Psoas muscle (tissue), 8 donors: ENCODE results near the gene CAMTA1. TPM values are rescaled to one million over a fixed set of nuclear protein-coding genes. Genes with fewer than 3 reads are reported as not detected.

Experiments
- ATAC-seq, 4 donors: fragments of 200-7000 bp; cut with Tn5 transposase; one replicate each; pipeline ENCODE4 v1.9.1; 2020; ENCODE audit warnings: moderate library complexity in 3 of 4, mild to moderate bottlenecking in 2 of 4
- DNase-seq, 2 donors: peaks; one replicate each; pipeline ENCODE4 v3.0.0-alpha.2; 2020
- H3K27ac ChIP-seq: fragments of 200-600 bp; one replicate; pipeline ENCODE4 v1.8.0; 2022
- H3K27me3 ChIP-seq, 3 donors: fragments of 200-600 bp in 1 of 3; one replicate each; pipeline versions ENCODE4 v1.6.1 to v1.8.0; 2013 to 2022; ENCODE audit warnings: low read length in 2 of 3, mild to moderate bottlenecking in 2 of 3, moderate library complexity in 1 of 3; ENCODE audit not compliant: insufficient read depth in 3 of 3
- H3K36me3 ChIP-seq, 2 donors: fragments of 200-600 bp in 1 of 2; one replicate each; pipeline versions ENCODE4 v1.6.1 to v1.8.0; 2013 to 2022; ENCODE audit warnings: low read depth in 1 of 2, mild to moderate bottlenecking in 1 of 2, moderate library complexity in 1 of 2; ENCODE audit not compliant: insufficient read depth in 1 of 2
- H3K4me1 ChIP-seq: fragments of 200-600 bp; one replicate; pipeline ENCODE4 v1.8.0; 2022
- H3K4me3 ChIP-seq: fragments of 200-600 bp; one replicate; pipeline ENCODE4 v1.8.0; 2022; ENCODE audit warnings: mild to moderate bottlenecking
- H3K9me3 ChIP-seq: fragments of 200-600 bp; one replicate; pipeline ENCODE4 v1.8.0; 2022
- WGBS, 3 donors: extraction: QIAGEN DNeasy Blood & Tissue Kit; methylation state at CpG; one replicate each; pipeline versions ENCODE4 v1.1.6 to v1.1.7; 2013; 5-methylcytosine and 5-hydroxymethylcytosine counted together
- intact Hi-C, 2 donors: fragments of 100-400 bp; cut with DNase I; formaldehyde crosslinking; loops; one replicate each; pipeline versions ENCODE4 v1.11.0 to v1.14.2; 2022
- polyA plus RNA-seq, 3 donors: library from polyadenylated mRNA; stranded (reverse); fragments of 200-250 nt; gene quantifications; one replicate each; pipeline ENCODE4 v1.2.3, GENCODE V29; 2013
- total RNA-seq, 4 donors: library from RNA; stranded (reverse); fragmentation: NEBNext Ultra II Directional in 2 of 4; extraction: Animal tissue kit (Norgen Biotek cat#: 25700) in 2 of 4; gene quantifications; one replicate each; pipeline versions ENCODE4 v1.2.1 to v1.2.4, GENCODE V29; 2021 to 2023
- TF ChIP-seq, protein P1 (sequence below): fragments of 200-600 bp; IDR thresholded peaks from one replicate; pipeline ENCODE4 v1.8.0; 2022; ENCODE audit warnings: antibody characterized with exemption
- donor health status: healthy with polysubstance abuse.
- donor health status: DM: no; HTN: no; CAD: no; lungs with moderate emphysema.
- donor health status: Bipolar disorder and iron deficiency.
- donor health status: healthy.
- donor health status: DM: yes; HTN: yes; CAD: no.
- donor health status: DM: no; HTN: no; CAD: no.
- donor health status: DM: no; HTN: no; CAD: no.
- donor health status: DM: yes; HTN: yes; CAD: no.

Gene CAMTA1
- total and polyA plus RNA-seq, 7 donors: 64.6 to 206 (median 76.5) TPM

DNA sequence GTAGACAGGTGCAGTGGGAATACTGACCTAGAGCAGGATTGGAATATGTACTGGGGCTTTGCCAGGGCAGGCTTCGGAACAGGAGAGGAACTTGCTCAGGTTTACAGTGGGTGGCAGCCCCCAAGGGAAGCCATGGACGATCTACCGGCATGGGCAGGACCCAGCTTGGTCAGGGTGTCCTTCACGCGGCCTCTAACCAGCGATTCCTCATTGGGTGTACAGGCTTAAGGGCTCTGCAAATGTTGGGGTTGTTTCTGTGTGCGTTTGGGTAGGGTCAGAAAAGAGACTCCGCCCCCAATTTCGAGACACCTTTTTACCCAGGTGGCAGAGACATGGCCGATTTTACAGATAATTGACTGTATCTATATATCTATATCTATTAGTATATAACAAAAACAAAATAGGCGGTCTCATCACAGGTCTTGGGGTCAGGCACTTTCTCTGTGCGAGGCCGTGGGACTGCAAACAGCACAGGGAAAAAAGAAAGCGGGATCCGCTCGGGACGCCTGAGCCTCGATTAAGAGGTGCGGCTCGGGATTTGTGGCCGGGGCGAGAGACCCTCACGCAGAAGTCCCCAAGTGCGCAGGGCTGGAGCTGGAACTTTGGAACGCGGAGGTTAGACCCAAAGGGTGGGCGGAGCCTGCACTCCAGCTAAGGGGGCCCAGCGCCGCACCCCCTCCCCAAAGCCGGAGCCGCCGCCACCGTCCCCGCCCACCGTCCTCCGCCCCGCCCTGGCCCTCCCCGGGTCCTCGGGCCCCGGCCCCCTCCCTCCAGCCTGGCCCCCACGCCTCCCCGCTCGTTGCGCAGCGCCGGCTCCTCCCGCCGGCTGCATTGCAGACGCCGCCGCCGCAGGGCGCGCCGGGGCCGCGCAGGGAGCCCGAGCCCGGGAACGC lies 918.3 kb downstream of the CAMTA1 start:
- 9 to 16% (median 11%) methylated on average over 32 to 60 of the region's 60 CpGs for WGBS, 3 donors
- DNase-seq: no peak
- TF ChIP-seq, protein P1, sequence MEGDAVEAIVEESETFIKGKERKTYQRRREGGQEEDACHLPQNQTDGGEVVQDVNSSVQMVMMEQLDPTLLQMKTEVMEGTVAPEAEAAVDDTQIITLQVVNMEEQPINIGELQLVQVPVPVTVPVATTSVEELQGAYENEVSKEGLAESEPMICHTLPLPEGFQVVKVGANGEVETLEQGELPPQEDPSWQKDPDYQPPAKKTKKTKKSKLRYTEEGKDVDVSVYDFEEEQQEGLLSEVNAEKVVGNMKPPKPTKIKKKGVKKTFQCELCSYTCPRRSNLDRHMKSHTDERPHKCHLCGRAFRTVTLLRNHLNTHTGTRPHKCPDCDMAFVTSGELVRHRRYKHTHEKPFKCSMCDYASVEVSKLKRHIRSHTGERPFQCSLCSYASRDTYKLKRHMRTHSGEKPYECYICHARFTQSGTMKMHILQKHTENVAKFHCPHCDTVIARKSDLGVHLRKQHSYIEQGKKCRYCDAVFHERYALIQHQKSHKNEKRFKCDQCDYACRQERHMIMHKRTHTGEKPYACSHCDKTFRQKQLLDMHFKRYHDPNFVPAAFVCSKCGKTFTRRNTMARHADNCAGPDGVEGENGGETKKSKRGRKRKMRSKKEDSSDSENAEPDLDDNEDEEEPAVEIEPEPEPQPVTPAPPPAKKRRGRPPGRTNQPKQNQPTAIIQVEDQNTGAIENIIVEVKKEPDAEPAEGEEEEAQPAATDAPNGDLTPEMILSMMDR: no peak
- Histone ChIP-seq H3K4me1 (peaks cover 4% of the 10 kb centered on the region), H3K9me3 (no peaks in the 10 kb centered on the region), H3K4me3 (peak overlapping the region; percentile 46), H3K27ac (no peak overlapping the region), H3K36me3 (no peaks in the 10 kb centered on the region), H3K27me3 (no peaks in the 10 kb centered on the region)
- intact Hi-C loops: no loop called here
- ATAC-seq: no peak

DNA sequence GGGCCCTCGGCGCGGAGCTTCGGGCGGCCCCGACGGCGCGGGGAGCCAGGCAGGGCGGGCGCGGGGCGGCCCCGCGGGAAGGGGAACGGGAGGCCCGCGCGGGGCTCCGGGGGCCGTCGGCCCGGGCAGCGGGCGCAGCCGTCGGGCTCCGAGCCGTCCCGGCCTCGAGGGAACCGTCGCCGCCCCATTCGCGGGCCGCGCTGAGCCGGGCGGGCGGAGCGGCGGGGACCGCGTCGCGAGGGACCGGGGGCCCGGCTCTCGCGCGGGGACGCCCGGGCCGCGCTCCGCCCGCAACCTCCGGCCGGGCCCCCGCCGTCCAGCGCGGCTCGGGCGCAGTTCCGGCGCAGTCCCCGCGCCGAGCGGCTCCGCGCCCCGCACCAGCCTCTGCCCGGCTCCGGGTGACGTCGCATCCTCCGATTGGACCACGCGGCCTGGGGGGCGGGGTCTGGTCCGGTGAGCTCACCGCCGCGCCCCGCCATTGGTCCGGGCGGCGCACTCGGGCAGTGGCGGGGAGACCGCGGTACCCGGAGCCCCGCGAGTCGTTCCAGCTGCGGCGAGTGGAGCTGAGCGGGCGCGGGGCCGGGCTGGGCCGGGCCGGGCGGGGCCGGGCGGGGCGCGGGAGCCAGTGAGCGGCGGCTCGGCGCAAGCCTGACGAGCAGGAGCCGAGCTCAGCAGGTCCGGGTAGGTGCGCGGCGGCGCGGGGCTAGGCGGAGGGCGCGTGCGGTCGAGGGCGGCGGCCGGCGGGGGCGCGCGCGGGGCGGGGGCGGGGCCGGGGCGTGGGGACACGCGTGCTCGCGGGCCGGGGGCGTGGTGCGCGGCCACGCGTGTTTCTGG lies 919.2 kb downstream of the CAMTA1 start:
- Histone ChIP-seq H3K36me3 (no peaks in the 10 kb centered on the region), H3K4me3 (peak overlapping the region; percentile 64), H3K27me3 (no peaks in the 10 kb centered on the region), H3K27ac (no peak overlapping the region), H3K9me3 (no peaks in the 10 kb centered on the region), H3K4me1 (peaks cover 4% of the 10 kb centered on the region)
- DNase-seq (peak; percentile 94 to 96), ATAC-seq (peak; percentile 100)
- intact Hi-C loops: no loop called here
- TF ChIP-seq, protein P1: no peak
- WGBS, 3 donors: 1 to 2% (median 1%) methylated on average over 52 to 145 of the region's 151 CpGs

DNA sequence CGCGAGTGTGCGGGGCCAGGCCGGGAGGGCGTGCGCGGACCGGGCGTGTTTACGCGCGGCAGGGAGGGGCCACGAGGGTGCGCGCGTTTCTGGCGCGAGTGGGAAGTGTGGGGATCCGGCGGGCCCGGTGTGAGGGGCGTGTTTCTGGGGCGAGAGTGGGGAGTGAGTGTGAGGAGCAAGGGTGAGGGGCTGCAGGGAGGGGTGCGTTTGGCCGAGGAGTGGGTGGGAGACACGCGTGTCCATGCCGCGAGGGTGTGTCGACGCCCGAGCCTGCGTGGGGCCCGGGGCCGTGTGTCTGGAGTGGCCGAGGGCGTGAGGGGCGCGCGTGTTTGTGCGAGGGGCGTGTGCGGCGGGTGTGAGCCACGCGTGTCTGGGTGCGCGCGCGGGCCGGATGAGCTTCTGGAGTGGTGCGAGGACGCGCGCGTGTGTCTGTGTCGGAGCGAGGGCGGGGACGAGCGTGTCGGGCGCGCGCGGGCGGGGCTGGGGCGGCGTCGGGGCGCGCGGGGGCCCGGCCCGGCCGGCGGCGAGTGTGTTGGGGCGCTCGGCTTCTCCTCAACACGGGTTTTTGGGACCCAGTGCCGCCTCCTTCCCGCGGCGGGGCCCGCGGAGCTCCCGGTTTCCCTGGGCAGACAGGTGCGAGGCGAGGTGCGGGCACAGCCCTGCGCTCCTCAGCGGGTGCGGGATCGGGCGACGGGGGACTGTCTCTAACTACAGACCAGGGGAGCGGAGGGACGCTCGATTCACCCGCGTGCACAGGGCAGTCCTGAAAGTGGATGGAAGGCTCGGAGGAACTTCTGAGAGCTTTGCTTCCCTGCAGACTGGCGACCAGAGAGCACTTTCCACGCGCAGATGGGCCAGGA lies 920.0 kb downstream of the CAMTA1 start:
- H3K27ac ChIP-seq: no peak overlapping the region
- TF ChIP-seq, protein P1: no peak
- DNase-seq: peak; percentile 53 to 66

DNA sequence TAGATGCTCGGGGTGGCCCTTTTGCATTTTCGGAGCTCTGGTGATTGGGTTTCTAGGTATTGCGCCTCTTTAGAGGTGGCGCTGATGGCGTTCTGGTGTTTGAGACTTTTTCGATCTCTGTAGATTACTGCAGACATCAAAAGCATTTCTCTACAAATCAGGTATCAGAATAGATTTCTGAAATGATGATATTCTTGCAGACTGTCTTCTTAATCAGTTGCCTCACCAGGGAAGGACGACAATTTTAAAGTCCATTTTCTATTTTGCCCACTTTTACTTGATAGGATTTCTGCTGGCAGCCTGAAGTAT lies 920.6 kb downstream of the CAMTA1 start:
- no peaks in the 10 kb centered on the region for H3K9me3 ChIP-seq
- no peaks in the 10 kb centered on the region for H3K27me3 ChIP-seq
- H3K27ac ChIP-seq: no peak overlapping the region
- H3K36me3 ChIP-seq: no peaks in the 10 kb centered on the region
- intact Hi-C loops: no loop called here
- ATAC-seq (no peak), DNase-seq (no peak)
- 38 to 57% (median 41%) methylated on average over 7 of the region's 7 CpGs for WGBS, 3 donors
- TF ChIP-seq, protein P1: no peak
- peaks cover 4% of the 10 kb centered on the region for H3K4me1 ChIP-seq
- peak overlapping the region; percentile 64 for H3K4me3 ChIP-seq

More for the DNA sequence above, 920.0 kb downstream of the CAMTA1 start:
- Histone ChIP-seq H3K4me3 (peak overlapping the region; percentile 64), H3K4me1 (peaks cover 4% of the 10 kb centered on the region), H3K36me3 (no peaks in the 10 kb centered on the region), H3K9me3 (no peaks in the 10 kb centered on the region), H3K27me3 (no peaks in the 10 kb centered on the region)
- intact Hi-C loops: no loop called here
- peak in 1 of 4 donors; percentile 21 for ATAC-seq
- WGBS, 3 donors: 3 to 4% (median 3%) methylated on average over 59 to 106 of the region's 106 CpGs
